Tibial nerve (tissue), 4 donors: ENCODE data around the gene PARD6G.

Experiments
- EP300 ChIP-seq, 2 donors: sonication (generic); formaldehyde crosslinking; IDR thresholded peaks; one replicate each; pipeline ENCODE4 v1.6.1; 2017; ENCODE audit warnings: antibody characterized with exemption in 2 of 2, mild to moderate bottlenecking in 1 of 2
- TF ChIP-seq, protein P1 (sequence below), 5 experiments: fragments of 200-600 bp in 3 of 5; fragments of 450-650 bp in 2 of 5; sonication (generic) in 3 of 5; IDR thresholded peaks; one replicate each; pipeline ENCODE4 v1.5.1; 2016 to 2019; ENCODE audit warnings: antibody characterized with exemption in 5 of 5, mild to moderate bottlenecking in 3 of 5, moderate library complexity in 2 of 5

DNA sequence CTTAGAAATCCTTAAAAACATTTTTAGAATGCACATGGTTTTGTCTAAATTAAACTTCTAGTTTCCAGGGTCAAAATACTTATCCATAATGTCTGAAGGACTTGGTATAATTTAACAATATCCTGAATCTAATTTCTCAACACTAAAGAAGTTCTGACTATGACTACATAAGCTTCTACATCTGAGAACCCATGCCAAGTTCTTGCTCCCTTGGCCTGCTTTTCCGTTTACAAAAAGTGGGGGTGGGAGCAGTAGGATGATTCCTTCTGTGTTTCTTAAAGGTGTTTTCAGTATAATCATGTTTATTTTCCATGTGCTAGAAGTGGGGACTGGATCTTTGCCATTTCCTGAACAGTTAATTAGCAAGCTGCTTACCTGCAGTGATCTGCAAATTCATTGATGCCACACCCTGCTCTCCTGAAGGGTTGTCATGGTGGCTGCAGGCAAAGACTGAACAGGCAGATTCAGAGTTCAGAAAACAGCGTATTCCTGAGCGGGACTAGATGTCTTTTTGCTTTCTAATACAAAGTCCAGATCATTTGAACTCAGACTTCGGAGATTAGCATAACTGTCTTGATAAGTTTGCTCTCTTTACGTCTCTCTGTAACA, 102.0 kb downstream of the PARD6G start:
- TF ChIP-seq, protein P1, sequence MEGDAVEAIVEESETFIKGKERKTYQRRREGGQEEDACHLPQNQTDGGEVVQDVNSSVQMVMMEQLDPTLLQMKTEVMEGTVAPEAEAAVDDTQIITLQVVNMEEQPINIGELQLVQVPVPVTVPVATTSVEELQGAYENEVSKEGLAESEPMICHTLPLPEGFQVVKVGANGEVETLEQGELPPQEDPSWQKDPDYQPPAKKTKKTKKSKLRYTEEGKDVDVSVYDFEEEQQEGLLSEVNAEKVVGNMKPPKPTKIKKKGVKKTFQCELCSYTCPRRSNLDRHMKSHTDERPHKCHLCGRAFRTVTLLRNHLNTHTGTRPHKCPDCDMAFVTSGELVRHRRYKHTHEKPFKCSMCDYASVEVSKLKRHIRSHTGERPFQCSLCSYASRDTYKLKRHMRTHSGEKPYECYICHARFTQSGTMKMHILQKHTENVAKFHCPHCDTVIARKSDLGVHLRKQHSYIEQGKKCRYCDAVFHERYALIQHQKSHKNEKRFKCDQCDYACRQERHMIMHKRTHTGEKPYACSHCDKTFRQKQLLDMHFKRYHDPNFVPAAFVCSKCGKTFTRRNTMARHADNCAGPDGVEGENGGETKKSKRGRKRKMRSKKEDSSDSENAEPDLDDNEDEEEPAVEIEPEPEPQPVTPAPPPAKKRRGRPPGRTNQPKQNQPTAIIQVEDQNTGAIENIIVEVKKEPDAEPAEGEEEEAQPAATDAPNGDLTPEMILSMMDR (IDR thresholded peaks at IDR 0.05), result no peak
- no peak for TF ChIP-seq EP300 (IDR thresholded peaks at IDR 0.05)
